Amniotic stem cell (primary cell): ENCODE measurements around the gene BMP6.

Experiments
- DNase-seq: peaks from one replicate; lab custom pipeline; 2025; lab: John Stamatoyannopoulos, UW

BMP6 gene

GRCh38 chr6:7725849-7726415 is at the start of gene BMP6:
BMP6 (plus strand) TSS chr6:7726099; CDS start chr6:7726956, 857 bp downstream.
- DNase-seq, result peak; percentile 76

- DNase-seq, result no peak
Measured at GRCh38 chr6:7677229-7677628, 48.7 kb upstream of the BMP6 start.

- no peak for DNase-seq
Measured at GRCh38 chr6:7680393-7681075, 45.4 kb upstream of the BMP6 start.

GRCh38 chr6:7681449-7681848 is 44.5 kb upstream of the BMP6 start:
- no peak for DNase-seq

GRCh38 chr6:7684076-7684475 is 41.8 kb upstream of the BMP6 start:
- DNase-seq, result no peak

GRCh38 chr6:7684843-7685242 is 41.1 kb upstream of the BMP6 start:
- no peak for DNase-seq

GRCh38 chr6:7685276-7685675 is 40.6 kb upstream of the BMP6 start:
- no peak for DNase-seq

GRCh38 chr6:7687145-7688111 is 38.5 kb upstream of the BMP6 start:
- DNase-seq, result no peak

GRCh38 chr6:7691021-7691420 is 34.9 kb upstream of the BMP6 start:
- DNase-seq, result no peak

GRCh38 chr6:7691675-7692452 is 34.0 kb upstream of the BMP6 start:
- no peak for DNase-seq

GRCh38 chr6:7692453-7692784 is 33.5 kb upstream of the BMP6 start:
- no peak for DNase-seq

- DNase-seq, result no peak
Measured at GRCh38 chr6:7693827-7694226, 32.1 kb upstream of the BMP6 start.

- no peak for DNase-seq
Measured at GRCh38 chr6:7696061-7696460, 29.8 kb upstream of the BMP6 start.

GRCh38 chr6:7697432-7697819 is 28.5 kb upstream of the BMP6 start:
- DNase-seq, result no peak

- DNase-seq, result peak; percentile 15
Measured at GRCh38 chr6:7697820-7698623, 27.9 kb upstream of the BMP6 start.

GRCh38 chr6:7701212-7701834 is 24.6 kb upstream of the BMP6 start:
- DNase-seq, result no peak

- no peak for DNase-seq
Measured at GRCh38 chr6:7703148-7703680, 22.7 kb upstream of the BMP6 start.

GRCh38 chr6:7705483-7705882 is 20.4 kb upstream of the BMP6 start:
- DNase-seq, result no peak

- no peak for DNase-seq
Measured at GRCh38 chr6:7706269-7706668, 19.6 kb upstream of the BMP6 start.

- DNase-seq, result no peak
Measured at GRCh38 chr6:7707787-7708186, 18.1 kb upstream of the BMP6 start.
